Calu3 (cell line): ENCODE measurements around the gene PHC2. TPM values are rescaled to one million over a fixed set of nuclear protein-coding genes. Genes with fewer than 3 reads are reported as not detected.

ENCODE experiments used
- BruUV-seq: library from RNA; stranded (reverse); fragments of 400-500 nt; replicated peaks from 2 replicates; lab custom pipeline; 2021; lab: Mats Ljungman, UMichigan
- CTCF ChIA-PET: fragments of 300-600 bp; sonication (Branson Sonifier 250); formaldehyde crosslinking; loops from one replicate; lab custom pipeline; 2022; ENCODE audit warnings: antibody characterized with exemption; lab: Charles Lee
- DNase-seq: peaks from one replicate; pipeline ENCODE4 v3.0.0; 2022
- H3K27ac Mint-ChIP-seq: one replicate; pipeline ENCODE4 v1.8.0; 2022; ENCODE audit warnings: mixed read lengths; ENCODE audit not compliant: unreplicated experiment
- H3K27me3 Mint-ChIP-seq: one replicate; pipeline ENCODE4 v1.8.0; 2022; ENCODE audit warnings: mixed read lengths; ENCODE audit not compliant: unreplicated experiment
- H3K36me3 Mint-ChIP-seq: one replicate; pipeline ENCODE4 v1.8.0; 2022; ENCODE audit warnings: mild to moderate bottlenecking, moderate library complexity, mixed read lengths; ENCODE audit not compliant: insufficient read depth, unreplicated experiment
- H3K4me1 Mint-ChIP-seq: one replicate; pipeline ENCODE4 v1.8.0; 2022; ENCODE audit warnings: mild to moderate bottlenecking, low read depth, mixed read lengths; ENCODE audit not compliant: unreplicated experiment
- H3K4me3 Mint-ChIP-seq: one replicate; pipeline ENCODE4 v1.8.0; 2022; ENCODE audit warnings: mild to moderate bottlenecking, low read depth, moderate library complexity, mixed read lengths; ENCODE audit not compliant: unreplicated experiment
- H3K9me3 Mint-ChIP-seq: one replicate; pipeline ENCODE4 v1.8.0; 2022; ENCODE audit warnings: low read depth, mixed read lengths; ENCODE audit not compliant: unreplicated experiment
- CTCF ChIP-seq: fragments of 200-600 bp; IDR thresholded peaks from one replicate; pipeline ENCODE4 v1.8.0; 2022; ENCODE audit warnings: antibody characterized with exemption; ENCODE audit not compliant: unreplicated experiment
- intact Hi-C: fragments of 100-400 bp; cut with micrococcal nuclease; formaldehyde crosslinking; loops from one replicate; pipeline ENCODE4 v1.10.0; 2022; ENCODE audit not compliant: unreplicated experiment
- total RNA-seq: library from RNA; stranded (reverse); gene quantifications from 2 replicates; pipeline ENCODE4 v1.2.3, GENCODE V29; 2022

The PHC2 gene
- total RNA-seq, 1 experiment from 2014 or later: 59.5 TPM

GRCh38 chr1:33317354-33317753 is 113.5 kb downstream of the PHC2 start:
- intact Hi-C loops: no loop called here
- H3K27me3 Mint-ChIP-seq: no peaks in the 10 kb centered on the region
- CTCF ChIA-PET: no interaction called here

DNA sequence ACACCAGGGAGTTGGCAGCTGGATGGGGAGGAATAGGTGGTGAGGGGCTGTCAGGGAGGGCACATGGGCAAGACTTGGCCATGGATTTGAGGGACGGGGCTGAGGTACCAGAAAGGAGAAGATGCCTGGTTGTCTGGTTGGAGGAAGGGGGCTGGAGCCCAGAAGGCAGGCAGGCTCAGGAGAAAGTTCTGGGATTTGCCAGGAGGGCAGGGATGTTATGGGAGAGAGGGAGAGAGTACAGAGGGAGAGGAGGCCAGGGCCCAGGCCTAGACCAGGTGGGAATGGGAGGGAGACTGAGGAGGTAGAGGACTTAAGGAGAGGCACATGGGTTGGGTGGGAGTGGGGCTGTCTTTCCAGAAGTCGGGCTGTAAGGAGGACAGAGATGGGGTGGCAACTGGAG is 114.3 kb downstream of the PHC2 start:
- no peak for DNase-seq
- H3K27ac Mint-ChIP-seq: no peak overlapping the region
- CTCF ChIA-PET: no interaction called here
- H3K36me3 Mint-ChIP-seq: peaks cover 5% of the 10 kb centered on the region
- TF ChIP-seq CTCF: no peak
- H3K4me1 Mint-ChIP-seq: no peaks in the 10 kb centered on the region
- H3K4me3 Mint-ChIP-seq: no peak overlapping the region
- no peaks in the 10 kb centered on the region for H3K27me3 Mint-ChIP-seq
- no TSS peak for BruUV-seq
- intact Hi-C loops: no loop called here
- no peaks in the 10 kb centered on the region for H3K9me3 Mint-ChIP-seq

More at GRCh38 chr1:33317354-33317753, 113.5 kb downstream of the PHC2 start:
- Mint-ChIP-seq H3K9me3 (no peaks in the 10 kb centered on the region), H3K36me3 (peaks cover 10% of the 10 kb centered on the region), H3K4me1 (no peaks in the 10 kb centered on the region), H3K4me3 (no peak overlapping the region), H3K27ac (no peak overlapping the region)
- TF ChIP-seq CTCF: no peak
- BruUV-seq: no TSS peak
- DNase-seq: no peak

- H3K36me3 Mint-ChIP-seq: no peaks in the 10 kb centered on the region
- no peak overlapping the region for H3K27ac Mint-ChIP-seq
- no peak overlapping the region for H3K4me3 Mint-ChIP-seq
- BruUV-seq: no TSS peak
- H3K9me3 Mint-ChIP-seq: no peaks in the 10 kb centered on the region
- intact Hi-C loops: no loop called here
- H3K27me3 Mint-ChIP-seq: no peaks in the 10 kb centered on the region
- CTCF ChIA-PET: no interaction called here
- DNase-seq: no peak
- H3K4me1 Mint-ChIP-seq: no peaks in the 10 kb centered on the region
- TF ChIP-seq CTCF: no peak
Measured at GRCh38 chr1:33314416-33314815, 116.5 kb downstream of the PHC2 start.

DNA sequence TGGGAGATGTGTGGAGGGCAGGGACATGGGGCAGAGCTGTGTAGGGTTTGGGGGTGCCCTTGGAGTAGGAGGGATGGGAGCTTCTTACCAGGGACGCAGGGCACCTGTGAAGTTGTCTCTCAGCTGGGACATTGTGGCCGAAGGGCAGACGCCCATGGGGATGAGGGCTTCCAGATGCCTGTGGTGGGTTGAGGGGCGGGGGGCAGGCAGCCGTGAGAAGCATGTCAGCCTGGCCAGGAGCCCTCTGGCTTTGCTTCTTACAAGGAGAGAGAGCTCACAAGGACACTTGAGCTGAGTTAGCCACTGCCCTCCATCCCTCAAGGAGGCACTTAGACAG is 118.5 kb downstream of the PHC2 start:
- Mint-ChIP-seq H3K27me3 (no peaks in the 10 kb centered on the region), H3K4me3 (no peak overlapping the region), H3K27ac (no peak overlapping the region), H3K4me1 (no peaks in the 10 kb centered on the region), H3K9me3 (no peaks in the 10 kb centered on the region), H3K36me3 (no peaks in the 10 kb centered on the region)
- no TSS peak for BruUV-seq
- CTCF ChIA-PET: no interaction called here
- TF ChIP-seq CTCF: no peak
- no peak for DNase-seq
- intact Hi-C loops: no loop called here
